WI38 (cell line): ENCODE data around the gene SRPRB.
"Not testable (repeated sequence)": the region's sequence is repeated elsewhere in the genome, so short reads cannot be mapped to it uniquely, and the experiment has no call there.

Experiments
- H3K4me3 ChIP-seq: 2 replicates; pipeline ENCODE4 v1.5.1; 2011; ENCODE audit warnings: low read depth, mild to moderate bottlenecking, control low read depth, low read length
- CTCF ChIP-seq: IDR thresholded peaks from 2 replicates; pipeline ENCODE4 v1.5.1; 2012; ENCODE audit warnings: low read depth, mild to moderate bottlenecking, control low read depth, low read length

SRPRB gene

GRCh38 chr3:133769536-133769935, 36.1 kb upstream of the SRPRB start:
- TF ChIP-seq CTCF: no peak

GRCh38 chr3:133773732-133774131, 31.9 kb upstream of the SRPRB start:
- H3K4me3 ChIP-seq: no peak overlapping the region
- no peak for TF ChIP-seq CTCF

More at GRCh38 chr3:133769536-133769935, 36.1 kb upstream of the SRPRB start:
- H3K4me3 ChIP-seq: no peak overlapping the region

- no peak overlapping the region for H3K4me3 ChIP-seq
- TF ChIP-seq CTCF: no peak
Measured at GRCh38 chr3:133775309-133775708, 30.3 kb upstream of the SRPRB start.

GRCh38 chr3:133775835-133776234, 29.8 kb upstream of the SRPRB start:
- TF ChIP-seq CTCF: no peak
- H3K4me3 ChIP-seq: no peak overlapping the region

GRCh38 chr3:133776794-133777438, 28.7 kb upstream of the SRPRB start:
- no peak for TF ChIP-seq CTCF
- H3K4me3 ChIP-seq: no peak overlapping the region

- no peak for TF ChIP-seq CTCF
- H3K4me3 ChIP-seq: no peak overlapping the region
Measured at GRCh38 chr3:133777807-133778568, 27.6 kb upstream of the SRPRB start.

GRCh38 chr3:133779626-133780203, 25.9 kb upstream of the SRPRB start:
- no peak for TF ChIP-seq CTCF
- H3K4me3 ChIP-seq: no peak overlapping the region

- H3K4me3 ChIP-seq: not testable (repeated sequence)
Measured at GRCh38 chr3:133780756-133781155, 24.9 kb upstream of the SRPRB start.
